Activated CD4-positive, alpha-beta T cell treated with anti-CD3 and anti-CD28 coated beads, Interleukin-2, amount 50 U/mL, for 48 hours (primary cell): ENCODE measurements around the gene MATN1.

Experiments
- DNase-seq, 2 experiments: peaks; one replicate each; pipeline ENCODE4 v3.0.0-alpha.2; 2020

Gene MATN1

GRCh38 chr1:30744060-30744756, 20.8 kb upstream of the MATN1 start:
- DNase-seq, result peak in 1 of 2 experiments; percentile 63

- peak; percentile 56 to 60 for DNase-seq
Observed at GRCh38 chr1:30743584-30744059, 20.2 kb upstream of the MATN1 start.

- DNase-seq, result no peak
Observed at GRCh38 chr1:30742963-30743559, 19.7 kb upstream of the MATN1 start.

- no peak for DNase-seq
Observed at GRCh38 chr1:30742300-30742962, 19.0 kb upstream of the MATN1 start.

- no peak for DNase-seq
Observed at GRCh38 chr1:30741239-30741894, 18.0 kb upstream of the MATN1 start.

GRCh38 chr1:30740251-30741238, 17.2 kb upstream of the MATN1 start:
- no peak for DNase-seq

- no peak for DNase-seq
Observed at GRCh38 chr1:30739601-30740000, 16.2 kb upstream of the MATN1 start.

GRCh38 chr1:30738715-30739559, 15.6 kb upstream of the MATN1 start:
- no peak for DNase-seq

GRCh38 chr1:30738040-30738714, 14.8 kb upstream of the MATN1 start:
- no peak for DNase-seq

- no peak for DNase-seq
Observed at GRCh38 chr1:30737357-30738039, 14.1 kb upstream of the MATN1 start.

GRCh38 chr1:30735668-30736498, 12.5 kb upstream of the MATN1 start:
- DNase-seq, result no peak

- no peak for DNase-seq
Observed at GRCh38 chr1:30735124-30735523, 11.7 kb upstream of the MATN1 start.

GRCh38 chr1:30734580-30734979, 11.2 kb upstream of the MATN1 start:
- no peak for DNase-seq

- DNase-seq, result no peak
Observed at GRCh38 chr1:30734106-30734505, 10.7 kb upstream of the MATN1 start.

- no peak for DNase-seq
Observed at GRCh38 chr1:30733493-30733892, 10.1 kb upstream of the MATN1 start.

- no peak for DNase-seq
Observed at GRCh38 chr1:30732277-30732996, 9.1 kb upstream of the MATN1 start.

- no peak for DNase-seq
Observed at GRCh38 chr1:30731806-30732276, 8.5 kb upstream of the MATN1 start.

- DNase-seq, result no peak
Observed at GRCh38 chr1:30731109-30731805, 7.9 kb upstream of the MATN1 start.
